Endothelial cell of umbilical vein (primary cell): ENCODE data around the gene HOXD4.

Experiments
- CTCF ChIP-seq, 2 donors: IDR thresholded peaks; 1 replicate in 1 of 2; 2 replicates in 1 of 2; pipeline ENCODE4 v1.5.1; 2011; ENCODE audit warnings: low read length in 2 of 2, mild to moderate bottlenecking in 2 of 2, moderate library complexity in 2 of 2, control low read depth in 1 of 2, inconsistent platforms in 1 of 2, low read depth in 1 of 2; ENCODE audit not compliant: insufficient read depth in 1 of 2; ENCODE audit errors: extremely low read depth in 1 of 2
- EZH2 ChIP-seq: IDR thresholded peaks from 2 replicates; pipeline ENCODE4 v1.6.1; 2012; ENCODE audit warnings: borderline replicate concordance, low read depth, mild to moderate bottlenecking, moderate library complexity, low read length, inconsistent platforms; ENCODE audit not compliant: severe bottlenecking
- FOS ChIP-seq: IDR thresholded peaks from 2 replicates; pipeline ENCODE4 v1.6.1; 2011; ENCODE audit warnings: mild to moderate bottlenecking, low read length, moderate library complexity, borderline replicate concordance; ENCODE audit not compliant: insufficient read depth
- GATA2 ChIP-seq: IDR thresholded peaks from 2 replicates; pipeline ENCODE4 v1.7.0; 2011; ENCODE audit warnings: low read depth, mild to moderate bottlenecking, moderate library complexity, mixed read lengths, low read length; ENCODE audit not compliant: insufficient read length, insufficient read depth
- JUN ChIP-seq: IDR thresholded peaks from 2 replicates; pipeline ENCODE4 v1.6.1; 2011; ENCODE audit warnings: borderline replicate concordance, low read depth; ENCODE audit not compliant: insufficient read length, insufficient read depth
- MAX ChIP-seq: IDR thresholded peaks from 2 replicates; pipeline ENCODE4 v1.6.1; 2011; ENCODE audit not compliant: insufficient read depth, insufficient read length
- POLR2A ChIP-seq: IDR thresholded peaks from 2 replicates; pipeline ENCODE4 v1.6.1; 2012; ENCODE audit warnings: low read depth, mild to moderate bottlenecking, control low read depth, low read length
- POLR2AphosphoS5 ChIP-seq: IDR thresholded peaks from 2 replicates; pipeline ENCODE4 v1.6.1; 2012; ENCODE audit warnings: low read depth, mild to moderate bottlenecking, control low read depth, low read length, moderate library complexity; ENCODE audit not compliant: insufficient read depth

- TF ChIP-seq EZH2, result no peak
- no peak for TF ChIP-seq POLR2A
- no peak for TF ChIP-seq CTCF (IDR thresholded peaks at IDR 0.05; ENCODE audit: extremely low read depth in 1 of 2, insufficient read depth in 1 of 2, low read depth in 1 of 2, low read length in 2 of 2)
- TF ChIP-seq GATA2, result no peak
- TF ChIP-seq JUN, result no peak
- no peak for TF ChIP-seq POLR2AphosphoS5
- no peak for TF ChIP-seq MAX
- TF ChIP-seq FOS, result no peak
Measured at GRCh38 chr2:176124110-176124946, 27.0 kb upstream of the HOXD4 start.
